ENCODE data around the gene HIVEP3. TPM values are rescaled to one million over a fixed set of nuclear protein-coding genes. Genes with fewer than 3 reads are reported as not detected.

Gene HIVEP3
- total and polyA plus RNA-seq, 2 of the 13 experiments (the other 11 are each of a cell fraction or from before 2014, with no cell fraction given), result 0.05 TPM; not detected in 1

DNA sequence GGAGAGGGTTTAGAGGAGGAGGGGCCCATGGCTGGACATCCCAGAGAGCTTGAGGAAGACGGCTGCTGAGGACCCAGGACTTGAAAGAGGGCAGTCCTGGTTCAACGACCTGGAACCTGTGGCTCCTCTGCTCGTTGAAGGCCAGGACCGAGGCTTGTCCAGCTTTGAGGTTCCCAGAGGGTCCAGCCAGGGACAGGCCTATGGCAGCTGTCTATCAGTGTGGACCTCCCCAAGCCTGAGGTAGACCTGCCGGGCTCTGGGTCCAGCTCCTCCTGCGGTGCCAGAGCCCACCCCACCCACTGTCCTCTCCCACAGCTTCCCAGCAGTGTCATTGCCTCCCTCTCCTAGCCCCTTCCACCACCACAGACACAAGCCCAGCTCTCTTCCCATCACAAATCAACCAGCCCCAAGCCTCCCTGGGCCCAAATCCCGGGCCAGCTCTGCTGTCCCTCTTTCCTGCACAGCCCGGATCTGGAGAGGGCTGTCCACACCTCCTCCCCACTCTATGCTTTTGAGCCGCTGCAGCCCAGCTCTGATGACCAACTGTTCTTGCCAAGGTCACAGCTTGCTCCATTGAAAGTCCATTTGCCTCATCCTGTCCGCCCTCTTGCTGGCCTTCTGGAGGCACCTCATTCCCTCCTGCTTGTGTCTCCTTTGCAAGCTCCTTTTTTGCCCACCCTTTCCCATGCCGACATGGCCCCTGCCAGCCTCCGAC, 385.5 kb downstream of the HIVEP3 start (continued):
- TF ChIP-seq AHDC1 (CRISPR knock-in tag; IDR thresholded peaks at IDR 0.05; ENCODE audit: borderline replicate concordance), result no peak
- TF ChIP-seq GPN1 (CRISPR knock-in tag; IDR thresholded peaks at IDR 0.05; ENCODE audit: borderline replicate concordance), result no peak
- no peak for TF ChIP-seq TCF12 (IDR thresholded peaks at IDR 0.05)
- no peak for TF ChIP-seq TCF12 (CRISPR knock-in tag; IDR thresholded peaks at IDR 0.05)
- TF ChIP-seq ZNF354B (CRISPR knock-in tag; IDR thresholded peaks at IDR 0.05), result no peak
- no peak for TF ChIP-seq KIAA2018 (CRISPR knock-in tag; IDR thresholded peaks at IDR 0.05; ENCODE audit: borderline replicate concordance)
- no peak for TF ChIP-seq SALL2 (CRISPR knock-in tag; IDR thresholded peaks at IDR 0.05)
- TF ChIP-seq BHLHE40 (IDR thresholded peaks at IDR 0.05; ENCODE audit: low read length), result no peak
- TF ChIP-seq, protein P1, sequence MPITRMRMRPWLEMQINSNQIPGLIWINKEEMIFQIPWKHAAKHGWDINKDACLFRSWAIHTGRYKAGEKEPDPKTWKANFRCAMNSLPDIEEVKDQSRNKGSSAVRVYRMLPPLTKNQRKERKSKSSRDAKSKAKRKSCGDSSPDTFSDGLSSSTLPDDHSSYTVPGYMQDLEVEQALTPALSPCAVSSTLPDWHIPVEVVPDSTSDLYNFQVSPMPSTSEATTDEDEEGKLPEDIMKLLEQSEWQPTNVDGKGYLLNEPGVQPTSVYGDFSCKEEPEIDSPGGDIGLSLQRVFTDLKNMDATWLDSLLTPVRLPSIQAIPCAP (CRISPR knock-in tag; IDR thresholded peaks at IDR 0.05; ENCODE audit: low read depth), result no peak
- no peak for TF ChIP-seq CC2D1A (CRISPR knock-in tag; IDR thresholded peaks at IDR 0.05)

Data from HepG2 (cell line).